ENCODE results near the gene SMLR1.
"Not testable (repeated sequence)": the region's sequence is repeated elsewhere in the genome, so short reads cannot be mapped to it uniquely, and the experiment has no call there.

SMLR1 gene

DNA sequence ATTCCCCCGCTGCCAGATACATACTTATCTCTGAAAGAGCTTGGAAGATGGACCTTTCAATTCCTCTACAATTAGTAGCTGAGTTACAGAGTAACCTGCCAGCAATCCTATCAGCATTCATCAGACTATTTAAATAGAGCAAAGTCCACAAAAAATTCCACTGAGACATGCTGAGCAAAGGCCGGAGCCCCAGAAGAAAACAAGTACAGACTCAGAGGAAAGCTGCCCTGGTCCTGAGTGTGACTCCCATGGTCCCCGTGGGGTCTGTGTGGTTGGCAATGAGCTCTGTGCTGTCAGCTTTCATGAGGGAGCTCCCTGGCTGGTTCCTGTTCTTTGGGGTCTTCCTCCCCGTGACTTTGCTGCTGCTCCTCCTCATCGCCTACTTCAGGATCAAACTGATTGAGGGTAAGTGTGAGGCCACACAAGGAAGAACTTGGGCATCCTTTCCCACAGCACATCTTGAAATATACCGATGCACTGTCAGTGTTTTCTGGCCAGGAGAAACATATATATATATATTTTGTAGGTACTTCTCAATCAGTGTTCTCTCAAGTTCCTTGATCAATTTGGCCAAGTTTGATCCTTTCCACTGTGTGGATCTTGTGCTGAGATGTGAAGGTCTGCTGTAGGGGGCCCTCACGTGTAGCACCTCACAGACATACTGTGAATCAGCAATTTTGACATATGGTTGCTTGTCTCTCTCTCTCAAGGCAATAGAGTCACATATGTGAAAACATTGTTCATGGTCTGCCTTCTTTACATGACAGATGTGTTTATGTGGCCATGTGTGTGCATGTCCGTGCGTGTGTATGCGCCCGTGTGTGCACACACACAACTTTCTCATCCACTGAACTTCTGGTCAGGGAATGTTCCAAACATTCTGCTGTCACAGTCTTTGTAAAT, at the start of gene SMLR1:
Gene SMLR1 (plus strand): TSS at position 160 of the 903 bp plus-strand sequence. CDS start 8 bp downstream, at position 168.
- DNase-seq, result no peak

GRCh38 chr6:130778946-130779657, 48.1 kb upstream of the SMLR1 start:
- no peak for DNase-seq

DNA sequence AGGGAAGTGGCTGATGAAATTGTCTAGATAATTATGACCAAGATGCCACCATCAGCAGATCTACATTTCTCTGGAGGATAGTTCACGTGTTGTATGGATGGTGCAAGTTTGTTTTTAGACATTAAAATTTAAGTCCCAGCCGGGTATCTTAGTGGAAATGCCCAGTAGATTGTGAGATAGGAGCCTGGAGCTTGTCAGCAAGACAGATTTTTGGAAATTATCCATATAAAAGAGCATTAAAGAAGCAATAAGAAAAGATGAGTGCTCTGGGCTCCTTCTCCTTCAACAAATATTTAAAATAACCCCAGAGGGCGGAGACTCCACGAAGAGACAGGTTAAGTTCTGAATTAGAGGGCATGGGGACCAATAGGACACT, 47.6 kb upstream of the SMLR1 start:
- no peak for DNase-seq

GRCh38 chr6:130780122-130780521, 47.1 kb upstream of the SMLR1 start:
- DNase-seq, result no peak

DNA sequence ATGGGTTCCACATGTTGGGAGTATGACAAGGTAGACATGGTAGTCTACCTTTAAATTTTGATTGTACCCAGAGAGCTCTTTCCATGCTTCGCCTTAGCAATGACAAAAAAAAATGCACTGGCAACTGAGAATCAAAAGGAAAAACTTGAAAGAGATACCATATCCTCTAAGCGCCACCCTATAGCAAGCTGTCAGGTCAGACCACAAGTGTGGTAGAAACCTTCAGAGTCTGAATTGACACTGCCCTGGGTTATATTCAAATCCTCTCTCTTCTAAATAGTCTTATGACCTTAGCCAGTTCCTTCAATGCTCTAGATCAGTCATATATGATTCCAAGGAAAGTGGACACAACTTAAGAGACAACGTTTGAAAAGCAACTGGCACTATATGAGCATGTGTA, 45.6 kb upstream of the SMLR1 start:
- DNase-seq, result no peak

- no peak for DNase-seq
Measured at GRCh38 chr6:130783416-130784107, 43.6 kb upstream of the SMLR1 start.

GRCh38 chr6:130787726-130788500, 39.3 kb upstream of the SMLR1 start:
- DNase-seq, result no peak

DNA sequence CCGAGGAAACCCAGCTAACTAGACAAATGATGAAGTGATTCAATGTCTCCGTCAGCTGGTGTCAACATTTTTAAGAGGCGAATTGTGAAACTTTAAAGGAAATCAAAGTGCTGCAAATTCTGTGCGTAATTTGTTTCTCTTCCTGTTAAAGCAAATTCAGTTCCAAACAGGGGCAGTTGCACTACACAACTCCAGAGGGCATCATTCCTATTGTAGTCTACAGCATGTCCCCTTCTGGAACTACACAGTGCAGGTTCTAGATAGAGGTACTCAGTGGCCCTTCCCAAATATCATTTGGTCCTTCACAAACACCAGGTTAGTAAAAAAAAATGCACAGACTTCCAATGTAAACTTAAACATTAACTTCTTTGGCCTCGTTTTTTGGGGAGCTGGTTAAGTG, 38.3 kb upstream of the SMLR1 start:
- DNase-seq, result no peak

DNA sequence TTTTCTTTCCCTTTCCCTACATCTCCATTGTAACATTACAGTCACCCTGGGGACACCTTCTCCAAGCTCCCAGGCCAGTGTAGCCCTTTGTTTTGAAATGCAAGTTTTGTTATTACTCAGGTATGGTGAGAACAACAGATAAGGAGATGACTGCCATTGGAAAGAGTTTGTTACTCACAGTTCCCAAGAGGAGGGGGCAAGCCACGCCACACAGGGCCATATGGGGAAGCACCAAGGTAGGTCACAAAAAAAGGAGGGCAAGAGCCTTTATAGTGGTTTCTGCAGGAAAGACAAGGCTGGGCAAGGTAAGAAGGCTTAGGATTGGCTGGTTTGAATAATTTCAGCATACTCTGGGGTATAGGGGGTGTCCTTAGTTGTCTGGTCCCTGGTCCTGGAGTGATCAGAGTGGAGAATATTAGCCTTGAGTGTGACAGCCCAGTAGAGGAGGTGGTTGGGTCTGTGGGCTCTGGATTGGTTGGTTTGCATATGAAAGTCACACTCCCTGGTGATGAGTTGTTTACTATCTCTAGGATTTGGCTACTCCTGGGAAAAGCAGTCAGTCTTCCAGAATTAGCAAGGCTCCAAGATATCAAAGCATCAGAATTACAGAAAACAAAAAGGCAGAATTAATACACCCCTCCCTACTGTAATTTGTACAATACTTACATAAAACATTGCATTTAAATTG, 33.1 kb upstream of the SMLR1 start:
- no peak for DNase-seq

- DNase-seq, result no peak
Measured at GRCh38 chr6:130794738-130795137, 32.5 kb upstream of the SMLR1 start.

- no peak for DNase-seq
Measured at GRCh38 chr6:130796313-130796905, 30.8 kb upstream of the SMLR1 start.

GRCh38 chr6:130797061-130797460, 30.1 kb upstream of the SMLR1 start:
- DNase-seq, result no peak

- DNase-seq, result not testable (repeated sequence)
Measured at GRCh38 chr6:130801368-130801767, 25.8 kb upstream of the SMLR1 start.

GRCh38 chr6:130810307-130811030, 16.7 kb upstream of the SMLR1 start:
- peak; percentile 85 for DNase-seq

DNA sequence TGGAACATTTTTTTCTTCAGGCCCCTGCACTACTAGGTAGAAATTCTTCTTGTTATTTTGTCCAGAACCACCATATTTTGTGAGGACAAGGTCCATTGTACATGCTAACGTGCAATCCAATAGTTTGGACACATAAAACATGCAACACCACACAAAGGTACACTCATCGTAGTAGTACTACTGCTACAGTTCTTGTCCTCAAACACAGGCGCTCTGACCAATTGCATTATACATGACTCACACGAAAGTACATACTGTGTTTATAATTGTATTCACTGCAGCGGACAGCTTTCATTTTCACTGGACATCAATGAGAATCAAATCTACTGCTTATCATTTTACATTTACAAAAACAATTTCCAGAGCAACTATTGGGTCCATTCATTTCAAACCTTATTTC, 15.3 kb upstream of the SMLR1 start:
- no peak for DNase-seq

DNA sequence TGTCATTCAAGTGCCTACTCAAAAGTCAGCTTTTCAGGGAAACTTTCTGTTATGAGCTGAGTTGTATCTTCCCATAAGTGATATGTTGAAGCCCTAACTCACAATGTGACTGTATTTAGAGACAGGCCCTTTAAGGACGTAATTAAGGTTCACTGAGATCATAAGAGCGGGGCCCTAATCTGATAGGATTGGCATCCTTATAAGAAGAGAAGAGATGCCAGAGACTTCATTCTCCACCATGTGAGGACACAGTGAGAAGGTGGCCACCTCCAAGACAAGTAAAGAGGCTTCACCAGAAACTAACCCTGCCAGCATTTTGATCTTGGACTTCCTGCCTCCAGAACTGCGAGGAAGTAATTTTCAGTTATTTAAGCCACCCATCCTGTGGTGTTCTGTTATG, 12.7 kb upstream of the SMLR1 start:
- DNase-seq, result no peak

DNA sequence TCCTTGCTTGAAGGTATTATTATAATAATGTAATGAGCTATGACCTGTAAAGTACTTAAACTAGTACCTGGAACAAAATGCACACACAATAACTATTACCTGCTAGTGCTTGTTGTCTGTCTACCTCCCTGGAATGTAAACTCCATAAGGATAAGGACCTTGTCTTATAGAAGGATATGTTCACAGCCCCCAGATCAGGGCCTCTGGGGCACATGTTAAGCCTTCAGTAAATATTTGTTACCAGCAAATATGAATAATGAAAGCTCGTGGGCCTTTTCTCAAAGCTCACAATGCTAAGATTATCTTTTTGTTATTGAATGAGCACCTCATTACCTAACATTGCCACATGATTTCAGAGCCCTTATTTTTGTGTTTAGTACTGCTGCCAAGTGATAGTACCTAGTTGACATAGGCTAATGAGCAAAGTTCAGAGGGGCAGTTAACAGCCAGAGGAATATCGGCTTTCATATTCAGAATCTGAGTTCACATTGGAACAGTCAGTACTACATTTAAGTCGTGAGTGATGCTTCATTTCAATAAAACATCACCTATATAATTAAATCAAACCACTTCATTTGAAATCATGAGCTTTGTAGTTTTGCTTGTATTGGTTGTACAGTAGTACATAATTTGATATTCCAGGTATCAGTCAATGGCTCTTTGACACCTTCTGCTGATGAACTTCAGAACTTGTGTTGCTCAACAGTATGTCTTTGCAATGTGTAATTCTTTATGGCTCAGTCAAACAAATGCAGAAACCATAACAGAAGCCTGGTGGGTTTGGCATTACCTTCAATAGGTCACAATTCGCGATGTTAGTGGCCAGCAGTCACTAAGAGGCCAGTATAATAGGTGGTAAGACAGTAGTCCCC, 11.8 kb upstream of the SMLR1 start:
- DNase-seq, result no peak

- no peak for DNase-seq
Measured at GRCh38 chr6:130822736-130823135, 4.5 kb upstream of the SMLR1 start.

- DNase-seq, result no peak
Measured at GRCh38 chr6:130824978-130825694, 2.1 kb upstream of the SMLR1 start.
